C4-2B (cell line): ENCODE results near the gene MTERF2.
"Not testable (repeated sequence)": the region's sequence is repeated elsewhere in the genome, so short reads cannot be mapped to it uniquely, and the experiment has no call there.

ENCODE experiments used
- H3K27ac ChIP-seq: fragments of 450-650 bp; 2 replicates; pipeline ENCODE4 v1.5.1; 2017
- CTCF ChIP-seq: fragments of 450-650 bp; conservative IDR thresholded peaks from 2 replicates; pipeline ENCODE4 v1.5.1; 2017; ENCODE audit warnings: mild to moderate bottlenecking
- ZFX ChIP-seq: fragments of 450-650 bp; IDR thresholded peaks from 2 replicates; pipeline ENCODE4 v1.6.1; 2017

The MTERF2 gene

GRCh38 chr12:107007411-107007810 lies 20.5 kb upstream of the MTERF2 start:
- no peak for TF ChIP-seq CTCF
- TF ChIP-seq ZFX: no peak
- no peak overlapping the region for H3K27ac ChIP-seq

GRCh38 chr12:107002665-107003064 lies 15.7 kb upstream of the MTERF2 start:
- H3K27ac ChIP-seq: not testable (repeated sequence)

- H3K27ac ChIP-seq: no peak overlapping the region
- TF ChIP-seq ZFX (no peak), CTCF (no peak)
These were observed 12.5 kb upstream of the MTERF2 start for GRCh38 chr12:106999446-106999845.

GRCh38 chr12:106997916-106998315 lies 11.0 kb upstream of the MTERF2 start:
- TF ChIP-seq ZFX: no peak
- TF ChIP-seq CTCF: no peak

GRCh38 chr12:106996102-106996501 lies 9.2 kb upstream of the MTERF2 start:
- not testable (repeated sequence) for H3K27ac ChIP-seq

More at GRCh38 chr12:106997916-106998315, 11.0 kb upstream of the MTERF2 start:
- no peak overlapping the region for H3K27ac ChIP-seq

GRCh38 chr12:106994579-106995220 lies 7.8 kb upstream of the MTERF2 start:
- H3K27ac ChIP-seq: no peak overlapping the region
- no peak for TF ChIP-seq CTCF
- TF ChIP-seq ZFX: no peak

- no peak overlapping the region; the same call in 1 of the 2 replicates for H3K27ac ChIP-seq
- no peak for TF ChIP-seq ZFX
- no peak for TF ChIP-seq CTCF
These were observed 900 bp upstream of the MTERF2 start for GRCh38 chr12:106987846-106988245.

GRCh38 chr12:106986135-106986534 lies 811 bp downstream of the MTERF2 start:
- H3K27ac ChIP-seq: peak overlapping the region; percentile 73
- no peak for TF ChIP-seq ZFX
- TF ChIP-seq CTCF: no peak
